ENCODE data around the gene EPHB1.

EPHB1 gene

GRCh38 chr3:134810052-134810435 lies 15.0 kb downstream of the EPHB1 start:
- DNase-seq, result peak; percentile 49

GRCh38 chr3:134810850-134811249 lies 15.8 kb downstream of the EPHB1 start:
- DNase-seq, result no peak

GRCh38 chr3:134813618-134814017 lies 18.6 kb downstream of the EPHB1 start:
- DNase-seq, result no peak

- no peak for DNase-seq
Measured at GRCh38 chr3:134815519-134815918, 20.5 kb downstream of the EPHB1 start.

- DNase-seq, result no peak
Measured at GRCh38 chr3:134816623-134817022, 21.6 kb downstream of the EPHB1 start.

GRCh38 chr3:134817297-134817696 lies 22.2 kb downstream of the EPHB1 start:
- no peak for DNase-seq

GRCh38 chr3:134820994-134821393 lies 25.9 kb downstream of the EPHB1 start:
- no peak for DNase-seq

GRCh38 chr3:134822090-134822489 lies 27.0 kb downstream of the EPHB1 start:
- DNase-seq, result no peak

- no peak for DNase-seq
Measured at GRCh38 chr3:134823679-134824078, 28.6 kb downstream of the EPHB1 start.

- DNase-seq, result no peak
Measured at GRCh38 chr3:134824791-134825190, 29.7 kb downstream of the EPHB1 start.

- no peak for DNase-seq
Measured at GRCh38 chr3:134827213-134827612, 32.2 kb downstream of the EPHB1 start.

GRCh38 chr3:134829721-134830120 lies 34.7 kb downstream of the EPHB1 start:
- no peak for DNase-seq

GRCh38 chr3:134832585-134832984 lies 37.5 kb downstream of the EPHB1 start:
- DNase-seq, result no peak

GRCh38 chr3:134833453-134834163 lies 38.5 kb downstream of the EPHB1 start:
- no peak for DNase-seq

- DNase-seq, result no peak
Measured at GRCh38 chr3:134836921-134837320, 41.9 kb downstream of the EPHB1 start.

- DNase-seq, result no peak
Measured at GRCh38 chr3:134838599-134838998, 43.5 kb downstream of the EPHB1 start.

GRCh38 chr3:134839422-134839821 lies 44.4 kb downstream of the EPHB1 start:
- no peak for DNase-seq

GRCh38 chr3:134839990-134840389 lies 44.9 kb downstream of the EPHB1 start:
- DNase-seq, result no peak

GRCh38 chr3:134840459-134840858 lies 45.4 kb downstream of the EPHB1 start:
- no peak for DNase-seq

GRCh38 chr3:134846084-134846483 lies 51.0 kb downstream of the EPHB1 start:
- no peak for DNase-seq

GRCh38 chr3:134846911-134847317 lies 51.9 kb downstream of the EPHB1 start:
- no peak for DNase-seq

GRCh38 chr3:134847349-134847748 lies 52.3 kb downstream of the EPHB1 start:
- DNase-seq, result no peak

- DNase-seq, result no peak
Measured at GRCh38 chr3:134849561-134849960, 54.5 kb downstream of the EPHB1 start.

- no peak for DNase-seq
Measured at GRCh38 chr3:134850761-134851160, 55.7 kb downstream of the EPHB1 start.

- no peak for DNase-seq
Measured at GRCh38 chr3:134852132-134852531, 57.1 kb downstream of the EPHB1 start.
